GM23338 (cell line): Measurements from ENCODE around the gene NUDT6.

ENCODE experiments used
- CREB1 ChIP-seq: fragments of 250-450 bp; sonication (Bioruptor Pico); IDR thresholded peaks from 2 replicates; pipeline ENCODE4 v1.5.0; 2020; ENCODE audit warnings: low read depth, mild to moderate bottlenecking, moderate library complexity
- CTCF ChIP-seq, 2 experiments: fragments of 200-600 bp in 1 of 2; sonication (generic) in 1 of 2; conservative IDR thresholded peaks; 2 replicates each; pipeline versions ENCODE4 v1.5.1 to v1.6.1; 2016 to 2017; ENCODE audit warnings: antibody characterized with exemption in 2 of 2, low read depth in 2 of 2, mild to moderate bottlenecking in 2 of 2, moderate library complexity in 1 of 2
- ETS1 ChIP-seq: IDR thresholded peaks from 2 replicates; pipeline ENCODE4 v1.6.1; 2016; ENCODE audit warnings: antibody characterized with exemption
- EZH2 ChIP-seq: fragments of 200-600 bp; sonication (generic); IDR thresholded peaks from one replicate; pipeline ENCODE4 v1.8.0; 2017; ENCODE audit warnings: antibody characterized with exemption, mild to moderate bottlenecking, low read depth; ENCODE audit not compliant: unreplicated experiment
- EZH2phosphoT487 ChIP-seq: fragments of 200-600 bp; sonication (generic); IDR thresholded peaks from one replicate; pipeline ENCODE4 v1.8.1; 2018; ENCODE audit warnings: antibody characterized with exemption; ENCODE audit not compliant: unreplicated experiment
- JUNB ChIP-seq: IDR thresholded peaks from one replicate; pipeline ENCODE4 v1.6.1; 2016; ENCODE audit warnings: antibody characterized with exemption; ENCODE audit not compliant: unreplicated experiment
- NANOG ChIP-seq: IDR thresholded peaks from 2 replicates; pipeline ENCODE4 v1.6.1; 2016; ENCODE audit warnings: antibody characterized with exemption, borderline replicate concordance
- POLR2AphosphoS5 ChIP-seq: IDR thresholded peaks from 2 replicates; pipeline ENCODE4 v1.6.1; 2016; ENCODE audit warnings: antibody characterized with exemption, low read depth
- REST ChIP-seq: IDR thresholded peaks from one replicate; pipeline ENCODE4 v1.6.1; 2018; ENCODE audit warnings: antibody characterized with exemption; ENCODE audit not compliant: unreplicated experiment
- STAT1 ChIP-seq: IDR thresholded peaks from one replicate; pipeline ENCODE4 v1.6.1; 2016; ENCODE audit warnings: antibody characterized with exemption; ENCODE audit not compliant: unreplicated experiment
- ZNF114 ChIP-seq: fragments of 250-450 bp; sonication (Bioruptor Pico); IDR thresholded peaks from 2 replicates; pipeline ENCODE4 v1.5.0; 2020; ENCODE audit warnings: mild to moderate bottlenecking, moderate library complexity
- ZNF331 ChIP-seq: fragments of 250-450 bp; sonication (Bioruptor Pico); IDR thresholded peaks from 2 replicates; pipeline ENCODE4 v1.5.0; 2020; ENCODE audit warnings: low read depth, mild to moderate bottlenecking, moderate library complexity
- TF ChIP-seq, protein P1 (sequence below): fragments of 250-450 bp; sonication (Bioruptor Pico); IDR thresholded peaks from 2 replicates; pipeline ENCODE4 v1.5.0; 2020; ENCODE audit warnings: mild to moderate bottlenecking, moderate library complexity

DNA sequence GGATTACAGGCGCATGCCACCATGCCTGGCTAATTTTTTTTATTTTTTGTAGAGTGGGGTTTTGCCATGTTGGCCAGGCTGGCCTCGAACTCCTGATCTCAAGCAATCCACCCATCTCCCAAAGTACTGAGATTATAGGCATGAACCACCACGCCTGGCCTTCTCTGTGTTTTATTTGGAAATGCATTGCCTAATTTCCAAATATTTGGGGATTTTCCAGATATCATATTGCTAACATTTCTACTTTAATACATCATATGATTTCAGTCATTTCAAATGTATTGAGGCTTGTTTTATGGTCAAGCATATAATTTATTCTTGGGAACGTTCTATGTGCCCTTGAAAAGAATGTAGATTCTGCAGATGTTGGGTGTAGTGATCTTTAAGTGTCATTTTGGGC lies 57.0 kb downstream of the NUDT6 start:
- TF ChIP-seq CTCF (conservative IDR thresholded peaks at IDR 0.05; ENCODE audit: low read depth in 2 of 2) (no peak), EZH2 (no peak), POLR2AphosphoS5 (no peak), EZH2phosphoT487 (no peak), CREB1 (CRISPR knock-in tag) (no peak), JUNB (no peak), NANOG (no peak), ZNF331 (CRISPR knock-in tag) (no peak), REST (no peak), ZNF114 (CRISPR knock-in tag) (no peak), ETS1 (no peak), STAT1 (no peak)
- TF ChIP-seq, protein P1, sequence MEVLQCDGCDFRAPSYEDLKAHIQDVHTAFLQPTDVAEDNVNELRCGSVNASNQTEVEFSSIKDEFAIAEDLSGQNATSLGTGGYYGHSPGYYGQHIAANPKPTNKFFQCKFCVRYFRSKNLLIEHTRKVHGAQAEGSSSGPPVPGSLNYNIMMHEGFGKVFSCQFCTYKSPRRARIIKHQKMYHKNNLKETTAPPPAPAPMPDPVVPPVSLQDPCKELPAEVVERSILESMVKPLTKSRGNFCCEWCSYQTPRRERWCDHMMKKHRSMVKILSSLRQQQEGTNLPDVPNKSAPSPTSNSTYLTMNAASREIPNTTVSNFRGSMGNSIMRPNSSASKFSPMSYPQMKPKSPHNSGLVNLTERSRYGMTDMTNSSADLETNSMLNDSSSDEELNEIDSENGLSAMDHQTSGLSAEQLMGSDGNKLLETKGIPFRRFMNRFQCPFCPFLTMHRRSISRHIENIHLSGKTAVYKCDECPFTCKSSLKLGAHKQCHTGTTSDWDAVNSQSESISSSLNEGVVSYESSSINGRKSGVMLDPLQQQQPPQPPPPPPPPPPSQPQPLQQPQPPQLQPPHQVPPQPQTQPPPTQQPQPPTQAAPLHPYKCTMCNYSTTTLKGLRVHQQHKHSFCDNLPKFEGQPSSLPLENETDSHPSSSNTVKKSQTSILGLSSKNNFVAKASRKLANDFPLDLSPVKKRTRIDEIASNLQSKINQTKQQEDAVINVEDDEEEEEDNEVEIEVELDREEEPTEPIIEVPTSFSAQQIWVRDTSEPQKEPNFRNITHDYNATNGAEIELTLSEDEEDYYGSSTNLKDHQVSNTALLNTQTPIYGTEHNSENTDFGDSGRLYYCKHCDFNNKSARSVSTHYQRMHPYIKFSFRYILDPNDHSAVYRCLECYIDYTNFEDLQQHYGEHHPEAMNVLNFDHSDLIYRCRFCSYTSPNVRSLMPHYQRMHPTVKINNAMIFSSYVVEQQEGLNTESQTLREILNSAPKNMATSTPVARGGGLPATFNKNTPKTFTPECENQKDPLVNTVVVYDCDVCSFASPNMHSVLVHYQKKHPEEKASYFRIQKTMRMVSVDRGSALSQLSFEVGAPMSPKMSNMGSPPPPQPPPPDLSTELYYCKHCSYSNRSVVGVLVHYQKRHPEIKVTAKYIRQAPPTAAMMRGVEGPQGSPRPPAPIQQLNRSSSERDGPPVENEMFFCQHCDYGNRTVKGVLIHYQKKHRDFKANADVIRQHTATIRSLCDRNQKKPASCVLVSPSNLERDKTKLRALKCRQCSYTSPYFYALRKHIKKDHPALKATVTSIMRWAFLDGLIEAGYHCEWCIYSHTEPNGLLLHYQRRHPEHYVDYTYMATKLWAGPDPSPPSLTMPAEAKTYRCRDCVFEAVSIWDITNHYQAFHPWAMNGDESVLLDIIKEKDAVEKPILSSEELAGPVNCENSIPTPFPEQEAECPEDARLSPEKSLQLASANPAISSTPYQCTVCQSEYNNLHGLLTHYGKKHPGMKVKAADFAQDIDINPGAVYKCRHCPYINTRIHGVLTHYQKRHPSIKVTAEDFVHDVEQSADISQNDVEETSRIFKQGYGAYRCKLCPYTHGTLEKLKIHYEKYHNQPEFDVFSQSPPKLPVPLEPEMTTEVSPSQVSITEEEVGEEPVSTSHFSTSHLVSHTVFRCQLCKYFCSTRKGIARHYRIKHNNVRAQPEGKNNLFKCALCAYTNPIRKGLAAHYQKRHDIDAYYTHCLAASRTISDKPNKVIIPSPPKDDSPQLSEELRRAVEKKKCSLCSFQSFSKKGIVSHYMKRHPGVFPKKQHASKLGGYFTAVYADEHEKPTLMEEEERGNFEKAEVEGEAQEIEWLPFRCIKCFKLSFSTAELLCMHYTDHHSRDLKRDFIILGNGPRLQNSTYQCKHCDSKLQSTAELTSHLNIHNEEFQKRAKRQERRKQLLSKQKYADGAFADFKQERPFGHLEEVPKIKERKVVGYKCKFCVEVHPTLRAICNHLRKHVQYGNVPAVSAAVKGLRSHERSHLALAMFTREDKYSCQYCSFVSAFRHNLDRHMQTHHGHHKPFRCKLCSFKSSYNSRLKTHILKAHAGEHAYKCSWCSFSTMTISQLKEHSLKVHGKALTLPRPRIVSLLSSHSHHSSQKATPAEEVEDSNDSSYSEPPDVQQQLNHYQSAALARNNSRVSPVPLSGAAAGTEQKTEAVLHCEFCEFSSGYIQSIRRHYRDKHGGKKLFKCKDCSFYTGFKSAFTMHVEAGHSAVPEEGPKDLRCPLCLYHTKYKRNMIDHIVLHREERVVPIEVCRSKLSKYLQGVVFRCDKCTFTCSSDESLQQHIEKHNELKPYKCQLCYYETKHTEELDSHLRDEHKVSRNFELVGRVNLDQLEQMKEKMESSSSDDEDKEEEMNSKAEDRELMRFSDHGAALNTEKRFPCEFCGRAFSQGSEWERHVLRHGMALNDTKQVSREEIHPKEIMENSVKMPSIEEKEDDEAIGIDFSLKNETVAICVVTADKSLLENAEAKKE (CRISPR knock-in tag) = no peak
